ENCODE measurements around the gene KCNQ5.
"Not testable (repeated sequence)": the region's sequence is repeated elsewhere in the genome, so short reads cannot be mapped to it uniquely, and the experiment has no call there.

The KCNQ5 gene

DNA sequence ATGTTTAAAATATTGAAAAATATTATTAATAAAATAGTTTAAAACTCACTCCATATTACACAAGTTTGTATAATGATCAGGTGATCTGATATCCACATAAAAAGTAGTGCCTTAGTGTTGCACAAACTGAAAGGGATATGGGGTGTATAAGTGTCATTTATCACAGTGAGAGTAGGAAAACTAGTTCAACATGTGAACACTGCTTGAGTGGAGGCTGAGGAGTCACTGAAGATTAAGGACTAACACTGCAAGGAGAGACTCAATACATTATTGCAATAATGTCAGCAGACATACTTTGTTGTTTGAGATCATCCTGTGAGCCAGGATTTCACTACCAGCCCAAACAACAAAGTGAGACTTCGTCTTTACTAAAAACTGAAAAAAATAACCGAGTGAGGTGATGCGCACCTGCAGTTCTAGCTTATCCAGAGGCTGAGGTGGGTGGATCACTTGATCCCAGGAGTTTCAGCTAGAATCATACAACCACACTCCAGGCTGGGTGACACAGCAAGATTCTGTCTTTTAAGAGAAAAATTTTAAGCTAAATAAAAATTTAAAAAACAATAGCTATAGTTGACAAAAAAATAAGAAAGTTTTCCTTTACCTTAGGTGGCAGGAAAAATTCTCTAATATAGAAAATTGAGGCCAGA lies 605.9 kb downstream of the KCNQ5 start:
- Mint-ChIP-seq H3K9me3 (peaks cover 9% of the 10 kb centered on the region), H3K36me3 (ENCODE audit: low read depth) (no peaks in the 10 kb centered on the region), H3K27ac (no peak overlapping the region)

DNA sequence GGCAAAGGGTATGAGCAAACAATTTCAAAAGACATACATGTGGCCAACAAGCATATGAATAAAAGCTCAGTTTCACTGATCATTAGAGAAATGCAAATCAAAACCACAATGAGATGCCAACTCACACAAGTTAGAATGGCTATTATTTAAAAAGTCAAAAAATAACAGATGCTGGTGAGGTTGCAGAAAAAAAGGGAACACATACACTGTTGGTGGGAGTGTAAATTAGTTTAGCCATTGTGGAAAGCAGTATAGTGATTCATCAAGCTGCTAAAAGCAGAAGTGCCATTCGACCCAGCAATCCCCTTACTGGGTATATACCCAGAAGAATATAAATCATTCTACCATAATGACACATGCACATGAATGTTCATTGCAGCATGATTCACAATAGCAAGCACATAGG lies 610.1 kb downstream of the KCNQ5 start:
- no peaks in the 10 kb centered on the region for H3K27me3 Mint-ChIP-seq
- no peaks in the 10 kb centered on the region for H3K9me3 Mint-ChIP-seq
- peaks cover 9% of the 10 kb centered on the region for H3K4me1 Mint-ChIP-seq (ENCODE audit: low read depth)
- no peaks in the 10 kb centered on the region for H3K36me3 Mint-ChIP-seq (ENCODE audit: low read depth)
- H3K4me3 Mint-ChIP-seq = no peak overlapping the region
- no peak overlapping the region for H3K27ac Mint-ChIP-seq
- intact Hi-C loops (cut with micrococcal nuclease) = no loop called here

More for the DNA sequence above, 605.9 kb downstream of the KCNQ5 start:
- H3K4me3 Mint-ChIP-seq = no peak overlapping the region
- H3K4me1 Mint-ChIP-seq (ENCODE audit: low read depth) = peaks cover 9% of the 10 kb centered on the region
- no peaks in the 10 kb centered on the region for H3K27me3 Mint-ChIP-seq
- intact Hi-C loops (cut with micrococcal nuclease) = no loop called here

DNA sequence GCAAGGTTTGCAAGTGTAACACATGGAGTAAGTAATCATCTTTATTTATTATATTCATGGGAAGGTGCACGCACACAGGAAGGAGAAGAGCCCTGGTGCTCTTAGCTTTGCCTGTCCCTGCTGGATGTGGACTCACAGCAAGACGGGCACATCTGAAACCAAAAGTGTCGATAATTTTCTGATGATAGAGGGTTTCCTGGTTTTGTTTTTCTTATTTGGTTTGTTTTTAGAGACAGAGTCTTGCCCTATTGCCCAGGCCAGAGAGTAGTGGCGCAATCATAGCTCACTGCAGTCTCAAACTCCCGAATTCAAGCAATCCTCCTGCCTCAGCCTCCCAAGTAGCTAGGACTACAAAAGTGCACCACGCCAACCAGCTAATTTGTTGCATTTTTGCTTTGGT lies 611.2 kb downstream of the KCNQ5 start:
- Mint-ChIP-seq H3K4me1 (ENCODE audit: low read depth) (peaks cover 9% of the 10 kb centered on the region), H3K36me3 (ENCODE audit: low read depth) (no peaks in the 10 kb centered on the region), H3K9me3 (no peaks in the 10 kb centered on the region), H3K27me3 (no peaks in the 10 kb centered on the region), H3K27ac (no peak overlapping the region), H3K4me3 (no peak overlapping the region)
- intact Hi-C loops (cut with micrococcal nuclease) = no loop called here

DNA sequence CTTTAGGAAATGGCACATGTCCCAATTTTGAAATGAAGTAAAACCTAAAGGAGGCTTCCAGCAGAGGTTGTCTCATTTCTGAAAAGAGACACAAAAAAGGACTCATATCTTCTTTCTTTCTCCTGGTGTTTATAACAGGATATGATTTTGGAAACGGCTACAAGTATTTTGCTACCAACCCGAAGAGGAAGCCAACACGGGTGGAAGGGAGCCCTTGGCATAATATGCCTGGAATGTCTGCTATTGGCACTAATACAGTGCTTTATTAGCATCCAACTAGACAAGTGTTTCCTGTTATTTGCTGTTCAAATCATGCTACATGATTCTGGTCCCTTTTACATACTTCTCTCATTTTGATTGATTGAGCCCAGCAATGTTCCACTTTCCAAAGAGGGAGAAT lies 612.1 kb downstream of the KCNQ5 start:
- H3K36me3 Mint-ChIP-seq (ENCODE audit: low read depth); H3K4me1 Mint-ChIP-seq (ENCODE audit: low read depth); H3K27ac Mint-ChIP-seq; H3K9me3 Mint-ChIP-seq; intact Hi-C loops (cut with micrococcal nuclease); H3K27me3 Mint-ChIP-seq; H3K4me3 Mint-ChIP-seq: not testable (repeated sequence)

DNA sequence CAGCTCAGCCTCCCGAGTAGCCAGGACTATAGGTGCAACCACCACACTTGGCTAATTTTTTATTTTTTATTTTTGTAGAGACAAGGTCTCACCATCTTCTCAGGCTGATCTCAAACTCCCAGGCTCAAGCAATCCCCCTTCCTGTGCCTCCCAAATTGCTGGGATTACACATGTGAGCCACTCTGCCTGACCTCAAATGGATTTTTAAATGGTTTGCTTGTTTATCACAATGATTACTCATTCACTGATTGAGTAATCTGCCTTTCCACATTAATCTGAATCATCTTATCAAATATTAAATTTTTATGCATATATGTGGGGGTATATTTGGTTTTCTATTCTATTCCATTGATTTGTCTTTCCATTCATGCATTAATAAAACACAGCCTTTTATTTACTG lies 612.9 kb downstream of the KCNQ5 start:
- Mint-ChIP-seq H3K27ac (no peak overlapping the region), H3K27me3 (no peaks in the 10 kb centered on the region), H3K4me3 (no peak overlapping the region), H3K36me3 (ENCODE audit: low read depth) (no peaks in the 10 kb centered on the region), H3K4me1 (ENCODE audit: low read depth) (peaks cover 9% of the 10 kb centered on the region), H3K9me3 (no peaks in the 10 kb centered on the region)
- intact Hi-C loops (cut with micrococcal nuclease) = no loop called here

DNA sequence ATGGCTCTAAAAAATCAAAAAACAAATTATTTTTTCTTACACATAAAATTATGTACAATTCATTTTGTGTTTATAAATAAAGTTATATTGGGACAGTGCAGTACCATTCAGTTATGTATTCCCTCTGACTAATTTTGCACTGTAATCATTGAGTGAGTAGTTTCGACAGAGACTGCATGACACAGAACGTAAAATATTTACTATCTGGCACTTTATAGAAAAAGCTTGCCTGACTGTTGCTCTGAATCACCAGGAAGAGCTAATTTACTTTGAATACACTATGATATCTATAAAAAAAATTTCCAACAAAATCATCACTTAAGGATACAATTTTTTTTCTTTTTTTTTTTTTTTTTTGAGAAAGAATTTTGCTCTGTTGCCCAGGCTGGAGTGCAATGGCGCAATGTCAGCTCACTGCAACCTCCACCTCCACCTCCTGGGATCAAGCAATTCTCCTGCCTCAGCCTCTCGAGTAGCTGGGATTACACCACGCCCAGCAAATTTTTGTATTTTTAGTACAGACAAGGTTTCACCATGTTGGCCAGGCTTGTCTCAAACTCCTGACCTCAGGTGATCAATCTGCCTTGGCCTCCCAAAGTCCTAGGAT lies 614.4 kb downstream of the KCNQ5 start:
- Mint-ChIP-seq H3K27me3 (no peaks in the 10 kb centered on the region), H3K9me3 (no peaks in the 10 kb centered on the region), H3K4me1 (ENCODE audit: low read depth) (peaks cover 9% of the 10 kb centered on the region), H3K36me3 (ENCODE audit: low read depth) (no peaks in the 10 kb centered on the region), H3K4me3 (no peak overlapping the region), H3K27ac (no peak overlapping the region)
- intact Hi-C loops (cut with micrococcal nuclease) = no loop called here

DNA sequence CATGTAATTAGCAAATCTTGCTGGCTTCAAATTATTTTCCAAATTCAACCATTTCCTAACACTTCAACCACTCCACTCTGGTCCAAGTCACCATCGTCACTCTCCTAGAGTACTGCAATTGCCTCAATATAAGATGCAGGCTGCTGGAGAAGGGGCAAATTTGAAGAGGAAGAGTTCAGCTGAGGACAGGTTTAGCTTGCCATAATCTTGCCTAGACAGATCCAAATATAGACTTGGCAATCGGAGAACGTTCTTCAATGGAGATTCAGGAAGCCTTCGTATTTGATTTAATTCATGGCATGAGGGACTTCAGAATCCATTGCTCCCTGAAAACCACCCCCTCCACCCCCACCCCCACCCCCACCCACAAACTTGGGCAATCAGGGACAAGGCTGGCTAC lies 618.9 kb downstream of the KCNQ5 start:
- Mint-ChIP-seq H3K36me3 (ENCODE audit: low read depth) (no peaks in the 10 kb centered on the region), H3K27me3 (peaks cover 2% of the 10 kb centered on the region), H3K9me3 (no peaks in the 10 kb centered on the region), H3K4me1 (ENCODE audit: low read depth) (no peaks in the 10 kb centered on the region), H3K4me3 (no peak overlapping the region), H3K27ac (no peak overlapping the region)
- intact Hi-C loops (cut with micrococcal nuclease) = no loop called here

DNA sequence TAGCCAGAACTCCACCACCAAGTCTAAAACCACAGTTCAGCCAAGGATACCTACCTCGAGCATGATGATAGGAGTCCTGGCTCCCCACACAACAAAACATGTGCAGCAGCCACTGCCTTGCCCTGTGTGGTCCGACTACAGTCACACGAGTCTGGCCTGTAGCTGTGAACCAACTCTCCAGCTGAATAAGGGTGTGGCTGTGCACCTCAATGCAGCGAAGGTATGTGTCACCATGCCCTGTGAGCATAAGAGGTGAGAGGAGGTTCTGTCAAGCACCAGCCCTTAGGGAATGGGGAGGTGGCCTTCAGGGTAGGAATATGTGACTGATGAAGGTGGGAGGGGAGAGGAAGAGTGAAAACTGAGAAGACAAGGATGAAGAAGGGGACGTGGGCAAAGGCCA lies 620.1 kb downstream of the KCNQ5 start:
- H3K4me3 Mint-ChIP-seq = no peak overlapping the region
- H3K4me1 Mint-ChIP-seq (ENCODE audit: low read depth) = no peaks in the 10 kb centered on the region
- intact Hi-C loops (cut with micrococcal nuclease) = no loop called here
- peaks cover 2% of the 10 kb centered on the region for H3K27me3 Mint-ChIP-seq
- no peak overlapping the region for H3K27ac Mint-ChIP-seq
- no peaks in the 10 kb centered on the region for H3K9me3 Mint-ChIP-seq
- no peaks in the 10 kb centered on the region for H3K36me3 Mint-ChIP-seq (ENCODE audit: low read depth)

Measured in dendritic cell treated with granulocyte-macrophage colony-stimulating factor and Interleukin-4, amounts not matched to agents 40 ng/mL and 50 ng/mL, for 4 days (primary cell).